HG03139 (cell line): ENCODE results near the gene AHCTF1.
"Not testable (repeated sequence)": the region's sequence is repeated elsewhere in the genome, so short reads cannot be mapped to it uniquely, and the experiment has no call there.

Source experiments
- ATAC-seq: cut with Tn5 transposase; IDR thresholded peaks from one replicate; pipeline ENCODE4 v1.9.1; 2021; ENCODE audit not compliant: unreplicated experiment

AHCTF1 gene

GRCh38 chr1:246923900-246924299, 7.8 kb downstream of the AHCTF1 start:
- ATAC-seq, result no peak

- no peak for ATAC-seq
Observed at GRCh38 chr1:246923482-246923881, 8.3 kb downstream of the AHCTF1 start.

GRCh38 chr1:246921481-246921880, 10.3 kb downstream of the AHCTF1 start:
- no peak for ATAC-seq

GRCh38 chr1:246919902-246920301, 11.8 kb downstream of the AHCTF1 start:
- ATAC-seq, result no peak

GRCh38 chr1:246916026-246916923, 15.5 kb downstream of the AHCTF1 start:
- ATAC-seq, result not testable (repeated sequence)

GRCh38 chr1:246907472-246907871, 24.3 kb downstream of the AHCTF1 start:
- peak; percentile 61 for ATAC-seq

- ATAC-seq, result no peak
Observed at GRCh38 chr1:246906833-246907232, 24.9 kb downstream of the AHCTF1 start.

GRCh38 chr1:246901874-246902273, 29.9 kb downstream of the AHCTF1 start:
- ATAC-seq, result no peak

GRCh38 chr1:246897302-246897701, 34.4 kb downstream of the AHCTF1 start:
- ATAC-seq, result no peak

GRCh38 chr1:246893191-246893939, 38.4 kb downstream of the AHCTF1 start:
- no peak for ATAC-seq

- ATAC-seq, result no peak
Observed at GRCh38 chr1:246891105-246891504, 40.6 kb downstream of the AHCTF1 start.

GRCh38 chr1:246888522-246888921, 43.2 kb downstream of the AHCTF1 start:
- no peak for ATAC-seq

- not testable (repeated sequence) for ATAC-seq
Observed at GRCh38 chr1:246885389-246885788, 46.4 kb downstream of the AHCTF1 start.

- ATAC-seq, result no peak
Observed at GRCh38 chr1:246878551-246878950, 53.2 kb downstream of the AHCTF1 start.

GRCh38 chr1:246876431-246876830, 55.3 kb downstream of the AHCTF1 start:
- ATAC-seq, result no peak

- no peak for ATAC-seq
Observed at GRCh38 chr1:246875041-246876026, 56.4 kb downstream of the AHCTF1 start.

GRCh38 chr1:246865921-246866320, 65.8 kb downstream of the AHCTF1 start:
- no peak for ATAC-seq

- ATAC-seq, result not testable (repeated sequence)
Observed at GRCh38 chr1:246863791-246864190, 68.0 kb downstream of the AHCTF1 start.

GRCh38 chr1:246860401-246860800, 71.3 kb downstream of the AHCTF1 start:
- no peak for ATAC-seq

- ATAC-seq, result no peak
Observed at GRCh38 chr1:246856371-246856770, 75.4 kb downstream of the AHCTF1 start.

GRCh38 chr1:246850640-246851039, 81.1 kb downstream of the AHCTF1 start:
- not testable (repeated sequence) for ATAC-seq
